IPS-20b (cell line): ENCODE measurements around the gene GALNT16.
A peak's percentile ranks its signal among the peaks of the same experiment; 100 is the strongest.
"Not testable (repeated sequence)": the region's sequence is repeated elsewhere in the genome, so short reads cannot be mapped to it uniquely, and the experiment has no call there.

Experiments
- H3K27ac ChIP-seq: one replicate; pipeline ENCODE4 v1.5.1; 2013; ENCODE audit warnings: low read length
- H3K27me3 ChIP-seq: 2 replicates; pipeline ENCODE4 v1.6.1; 2013; ENCODE audit warnings: mild to moderate bottlenecking, low read length, inconsistent platforms; ENCODE audit not compliant: insufficient read depth
- H3K36me3 ChIP-seq: 2 replicates; pipeline ENCODE4 v1.6.1; 2013; ENCODE audit warnings: low read depth, mild to moderate bottlenecking, inconsistent platforms, low read length, moderate library complexity; ENCODE audit not compliant: insufficient read depth
- H3K4me1 ChIP-seq: 2 replicates; pipeline ENCODE4 v1.6.1; 2013; ENCODE audit warnings: mild to moderate bottlenecking, control low read depth, inconsistent platforms, low read length, moderate library complexity; ENCODE audit not compliant: insufficient read depth
- H3K4me3 ChIP-seq: 2 replicates; pipeline ENCODE4 v1.5.1; 2013; ENCODE audit warnings: mild to moderate bottlenecking, low read length, inconsistent platforms
- H3K9ac ChIP-seq: 2 replicates; pipeline ENCODE4 v1.6.1; 2013; ENCODE audit warnings: low read depth, mild to moderate bottlenecking, inconsistent platforms, low read length, moderate library complexity
- H3K9me3 ChIP-seq: 2 replicates; pipeline ENCODE4 v1.6.1; 2013; ENCODE audit warnings: mild to moderate bottlenecking, low read depth, low read length, inconsistent platforms; ENCODE audit not compliant: insufficient read depth

The GALNT16 gene

DNA sequence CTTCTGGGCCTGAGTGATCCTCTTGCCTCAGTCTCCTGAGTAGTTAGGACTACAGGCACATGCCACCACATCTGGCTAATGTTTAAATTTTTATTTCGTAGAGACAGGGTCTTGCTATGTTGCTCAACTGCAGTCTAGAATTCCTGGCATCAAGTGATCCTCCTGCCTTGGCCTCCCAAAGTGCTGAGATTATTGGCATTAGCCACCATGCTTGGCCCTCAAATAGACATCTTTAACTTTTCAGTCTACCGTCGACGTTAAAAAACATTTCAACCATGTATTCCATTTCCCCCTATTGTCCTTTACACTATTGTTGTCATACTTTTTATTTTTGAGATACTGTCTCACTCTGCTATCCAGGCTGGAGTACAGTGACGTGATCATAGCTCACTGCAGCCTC, 115.8 kb downstream of the GALNT16 start:
- H3K27me3 ChIP-seq: no peaks in the 10 kb centered on the region
- no peak overlapping the region for H3K27ac ChIP-seq
- no peak overlapping the region for H3K9ac ChIP-seq
- H3K4me3 ChIP-seq: no peak overlapping the region
- no peaks in the 10 kb centered on the region for H3K4me1 ChIP-seq
- H3K9me3 ChIP-seq: no peaks in the 10 kb centered on the region
- H3K36me3 ChIP-seq: peaks cover 59% of the 10 kb centered on the region

DNA sequence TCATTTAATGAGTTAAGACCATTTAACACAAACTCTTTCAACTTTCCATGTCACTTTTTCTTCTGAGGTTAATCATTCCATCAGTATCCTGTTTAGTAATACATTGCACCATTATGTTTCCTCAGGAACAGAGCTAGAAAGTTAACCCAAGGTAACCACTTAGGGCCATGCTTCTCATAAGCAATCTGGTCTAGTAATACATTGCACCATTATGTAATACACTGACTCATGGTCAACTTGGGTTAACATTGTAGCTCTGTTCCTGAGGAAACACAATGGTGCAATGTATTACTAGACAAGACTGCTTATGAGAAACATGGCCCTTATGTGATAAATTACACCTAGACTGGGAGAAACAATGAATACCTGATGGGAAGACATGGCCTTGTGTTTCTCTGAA, 116.5 kb downstream of the GALNT16 start:
- Histone ChIP-seq H3K9ac (no peak overlapping the region), H3K27me3 (no peaks in the 10 kb centered on the region), H3K4me1 (no peaks in the 10 kb centered on the region), H3K27ac (no peak overlapping the region), H3K4me3 (no peak overlapping the region), H3K9me3 (no peaks in the 10 kb centered on the region), H3K36me3 (peaks cover 66% of the 10 kb centered on the region)

DNA sequence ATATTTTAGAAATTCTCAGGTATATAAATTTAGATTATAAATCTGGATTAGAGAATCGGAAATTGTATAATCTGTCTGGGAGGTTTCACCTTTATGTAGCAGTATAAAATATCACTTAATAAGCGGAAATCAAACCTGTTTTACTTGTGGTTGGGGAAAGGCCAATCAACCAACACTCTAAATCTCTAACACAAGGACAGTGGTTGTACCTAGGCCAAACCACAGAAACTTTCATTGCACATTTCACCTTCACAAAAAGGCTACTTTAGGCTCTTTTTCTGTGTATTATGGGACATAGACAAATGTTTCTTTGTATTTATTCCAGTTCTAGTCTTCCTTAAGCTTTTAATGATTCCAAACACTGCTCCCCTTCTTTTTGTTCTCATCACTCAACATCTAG, 118.3 kb downstream of the GALNT16 start:
- no peaks in the 10 kb centered on the region for H3K4me1 ChIP-seq
- no peaks in the 10 kb centered on the region for H3K9me3 ChIP-seq
- H3K27me3 ChIP-seq: no peaks in the 10 kb centered on the region
- H3K9ac ChIP-seq: no peak overlapping the region
- no peak overlapping the region for H3K27ac ChIP-seq
- H3K4me3 ChIP-seq: no peak overlapping the region
- H3K36me3 ChIP-seq: peaks cover 84% of the 10 kb centered on the region

DNA sequence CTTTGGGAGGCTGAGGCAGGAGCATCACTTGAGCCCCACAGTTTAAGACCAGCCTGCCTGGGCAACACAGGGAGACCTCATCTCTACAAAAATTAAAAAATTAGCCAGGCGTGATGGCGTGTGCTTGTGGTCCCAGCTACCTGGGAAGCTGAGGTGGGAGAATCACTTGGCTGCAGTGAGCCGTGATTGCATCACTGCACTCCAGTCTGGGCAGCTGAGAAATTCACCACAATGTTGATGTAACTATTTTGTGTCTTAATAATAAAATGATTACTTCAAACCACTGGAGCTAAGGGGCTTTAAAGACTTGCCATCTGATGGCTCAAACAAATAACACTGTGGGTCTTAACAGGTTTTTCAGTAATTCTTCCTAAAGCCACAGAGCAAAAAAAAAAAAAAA, 127.4 kb downstream of the GALNT16 start:
- no peak overlapping the region for H3K27ac ChIP-seq
- H3K9me3 ChIP-seq: no peaks in the 10 kb centered on the region
- H3K4me1 ChIP-seq: peaks cover 2% of the 10 kb centered on the region; the same call in 1 of the 2 replicates
- H3K4me3 ChIP-seq: no peak overlapping the region
- no peak overlapping the region for H3K9ac ChIP-seq
- H3K36me3 ChIP-seq: peaks cover 93% of the 10 kb centered on the region
- no peaks in the 10 kb centered on the region for H3K27me3 ChIP-seq

DNA sequence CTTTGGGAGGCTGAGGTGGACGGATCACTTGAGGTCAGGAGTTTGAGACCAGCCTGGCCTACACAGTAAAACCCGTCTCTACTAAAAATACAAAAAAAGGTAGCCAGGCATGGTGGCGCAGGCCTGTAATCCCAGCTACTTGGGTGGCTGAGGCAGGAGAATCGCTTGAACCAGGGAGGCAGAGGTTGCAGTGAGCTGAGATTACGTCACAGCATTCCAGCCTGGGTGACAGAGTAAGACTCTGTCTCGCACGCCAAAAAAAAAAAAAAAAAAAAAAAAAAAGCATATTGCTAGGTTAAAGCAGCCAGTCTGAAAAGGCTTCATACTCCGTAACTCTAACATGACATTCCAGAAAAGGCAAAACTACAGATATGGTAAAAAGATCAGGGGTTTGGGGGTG, 131.4 kb downstream of the GALNT16 start:
- peaks cover 92% of the 10 kb centered on the region for H3K36me3 ChIP-seq
- not testable (repeated sequence) for H3K9me3 ChIP-seq, H3K9ac ChIP-seq, H3K27ac ChIP-seq, H3K27me3 ChIP-seq, H3K4me1 ChIP-seq, H3K4me3 ChIP-seq

DNA sequence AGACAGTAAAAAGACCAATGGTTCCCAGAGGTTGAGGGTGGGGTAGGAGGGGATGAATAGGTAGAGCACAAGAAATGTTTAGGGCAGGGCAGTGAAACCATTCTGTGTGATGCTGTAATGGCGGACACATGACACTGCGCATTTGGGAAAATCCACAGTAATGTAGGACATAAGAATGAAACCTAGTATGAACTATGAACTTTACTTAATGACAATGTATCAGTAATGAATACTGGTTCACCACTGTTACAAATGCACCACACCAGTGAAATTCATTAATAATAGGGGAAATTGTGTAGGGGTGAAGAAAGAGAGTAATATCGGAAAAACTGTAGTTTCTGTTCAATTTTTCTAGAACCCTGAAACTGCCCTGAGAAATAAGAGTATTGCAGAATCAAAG, 132.5 kb downstream of the GALNT16 start:
- peaks cover 3% of the 10 kb centered on the region; the same call in 1 of the 2 replicates for H3K4me1 ChIP-seq
- H3K36me3 ChIP-seq: peaks cover 85% of the 10 kb centered on the region

DNA sequence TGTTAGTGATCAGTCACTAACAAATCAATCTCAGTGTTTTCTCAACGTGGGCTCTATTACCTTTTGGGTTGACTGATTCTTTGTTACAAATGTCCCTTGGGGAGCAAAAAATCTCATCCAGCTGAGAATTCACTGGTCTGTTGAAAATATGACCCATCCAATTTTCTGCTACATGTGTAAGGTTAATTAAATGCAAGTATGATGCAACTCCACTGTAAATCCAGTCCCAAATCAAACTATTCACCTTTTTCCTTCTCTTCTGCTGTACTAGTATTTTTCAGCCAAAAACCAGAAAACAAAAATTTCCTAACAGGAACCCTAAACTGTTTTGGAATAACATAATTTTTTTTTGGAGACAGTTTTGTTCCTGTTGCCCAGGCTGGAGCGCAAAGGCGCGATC, 136.0 kb downstream of the GALNT16 start:
- H3K27me3 ChIP-seq: no peaks in the 10 kb centered on the region
- H3K4me1 ChIP-seq: peaks cover 6% of the 10 kb centered on the region; the same call in 1 of the 2 replicates
- peaks cover 57% of the 10 kb centered on the region for H3K36me3 ChIP-seq
- no peak overlapping the region for H3K4me3 ChIP-seq
- H3K9ac ChIP-seq: no peak overlapping the region
- H3K27ac ChIP-seq: no peak overlapping the region
- H3K9me3 ChIP-seq: no peaks in the 10 kb centered on the region

More for the DNA sequence above, 132.5 kb downstream of the GALNT16 start:
- Histone ChIP-seq H3K27ac (no peak overlapping the region), H3K9ac (no peak overlapping the region), H3K9me3 (no peaks in the 10 kb centered on the region), H3K4me3 (no peak overlapping the region), H3K27me3 (no peaks in the 10 kb centered on the region)

DNA sequence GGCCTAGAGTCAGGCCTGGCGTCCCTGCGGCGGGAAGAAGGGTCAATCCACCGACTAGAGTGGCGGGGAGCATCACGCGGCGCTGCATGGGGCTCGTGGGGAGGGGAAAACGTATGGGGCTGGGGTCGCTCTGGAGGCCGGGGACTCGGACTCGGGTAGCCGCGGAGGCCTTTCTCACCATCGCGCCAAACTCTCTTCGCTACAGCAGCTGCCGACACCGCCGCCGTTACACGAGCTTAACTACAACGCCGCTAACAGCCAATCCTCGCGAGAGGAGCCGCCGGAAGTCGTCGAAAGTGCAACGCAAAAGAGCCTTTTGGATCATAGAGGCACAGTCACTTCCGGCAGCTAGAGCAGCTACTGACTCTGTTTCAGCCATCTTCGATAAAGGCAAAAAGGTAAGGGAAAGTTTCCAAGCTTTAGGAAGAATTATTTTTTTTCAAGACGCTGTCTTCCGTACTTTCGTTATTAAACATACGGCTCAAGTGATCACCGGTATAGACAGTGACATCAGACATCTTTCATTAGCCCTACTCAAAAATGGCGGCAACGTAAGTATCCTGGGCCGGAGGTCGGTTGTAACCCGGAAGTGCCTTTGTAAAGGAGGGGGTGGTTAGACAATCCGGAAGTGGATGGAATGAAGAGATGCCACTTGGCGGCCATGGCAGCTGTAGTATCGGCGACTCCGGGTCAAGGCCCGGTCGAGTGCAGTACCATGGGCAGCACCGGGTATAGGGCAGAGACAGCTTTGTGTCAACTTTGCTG, 138.3 kb downstream of the GALNT16 start, which contains the start of the genes ERH and SLC39A9:
Gene ERH, minus strand, starts transcription at position 247 of the 765 bp plus-strand sequence. Its CDS starts 66 bp downstream, at position 181.
Gene SLC39A9, plus strand, starts transcription at position 640 of the 765 bp plus-strand sequence. CDS start 678 bp downstream, outside the sequence.
- peak within 1 kb of the TSS; percentile 71 for H3K27ac ChIP-seq
- H3K4me3 ChIP-seq: peak within 1 kb of the TSS; percentile 95
- H3K4me1 ChIP-seq: 0 out of 2 replicates have a peak, but pooled peaks cover 3% of the 10 kb centered on the region
- H3K9ac ChIP-seq: peak within 1 kb of the TSS; percentile 98
- no peaks in the 10 kb centered on the region for H3K9me3 ChIP-seq
- H3K36me3 ChIP-seq: peaks cover 34% of the 10 kb centered on the region
- no peaks in the 10 kb centered on the region for H3K27me3 ChIP-seq

DNA sequence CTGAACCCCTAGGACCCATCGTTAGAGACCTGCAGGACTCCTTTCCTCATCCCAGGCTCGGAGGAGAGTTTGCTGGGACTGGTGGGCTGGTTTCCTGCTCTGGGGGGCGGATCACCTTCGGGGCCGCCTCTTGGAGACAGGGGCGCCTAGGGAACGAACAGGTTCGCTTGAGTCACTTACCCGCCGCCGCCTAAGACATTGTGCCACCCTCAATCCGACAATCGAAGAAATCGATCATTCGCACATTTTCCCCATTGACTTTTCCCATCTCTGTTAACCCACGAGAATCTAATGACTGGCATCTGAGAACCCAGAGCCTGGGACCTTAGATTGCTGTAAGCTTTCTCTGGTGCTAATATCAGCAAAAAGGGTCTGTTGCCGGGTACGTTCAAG, 138.9 kb downstream of the GALNT16 start:
- Histone ChIP-seq H3K4me1 (0 out of 2 replicates have a peak, but pooled peaks cover 3% of the 10 kb centered on the region), H3K27ac (peak overlapping the region; percentile 71), H3K9me3 (no peaks in the 10 kb centered on the region), H3K9ac (peak overlapping the region; percentile 98), H3K27me3 (no peaks in the 10 kb centered on the region), H3K36me3 (peaks cover 28% of the 10 kb centered on the region), H3K4me3 (peak overlapping the region; percentile 95)

DNA sequence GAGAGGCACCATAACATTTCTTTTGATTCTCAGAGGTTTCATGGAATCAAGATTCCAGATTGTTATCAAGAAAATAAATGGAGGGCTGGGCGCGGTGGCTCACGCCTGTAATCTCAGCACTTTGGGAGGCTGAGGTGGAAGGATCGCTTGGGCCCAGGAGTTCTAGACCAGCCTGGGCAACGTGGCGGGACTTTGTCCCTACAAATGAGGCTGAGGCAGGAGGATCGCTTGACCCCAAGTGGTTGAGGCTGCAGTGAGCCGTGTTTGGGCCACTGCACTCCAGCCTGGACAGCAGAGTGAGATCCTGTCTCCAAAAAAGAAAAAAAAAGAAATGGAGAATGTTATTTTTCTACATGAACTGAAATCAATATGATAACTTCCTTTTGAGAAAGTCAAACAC, 139.8 kb downstream of the GALNT16 start:
- H3K27ac ChIP-seq: no peak overlapping the region
- peak overlapping the region; percentile 98; the same call in 1 of the 2 replicates for H3K9ac ChIP-seq
- H3K27me3 ChIP-seq: no peaks in the 10 kb centered on the region
- no peaks in the 10 kb centered on the region for H3K9me3 ChIP-seq
- H3K36me3 ChIP-seq: peaks cover 19% of the 10 kb centered on the region
- H3K4me3 ChIP-seq: peak overlapping the region; percentile 95
- 0 out of 2 replicates have a peak, but pooled peaks cover 3% of the 10 kb centered on the region for H3K4me1 ChIP-seq

DNA sequence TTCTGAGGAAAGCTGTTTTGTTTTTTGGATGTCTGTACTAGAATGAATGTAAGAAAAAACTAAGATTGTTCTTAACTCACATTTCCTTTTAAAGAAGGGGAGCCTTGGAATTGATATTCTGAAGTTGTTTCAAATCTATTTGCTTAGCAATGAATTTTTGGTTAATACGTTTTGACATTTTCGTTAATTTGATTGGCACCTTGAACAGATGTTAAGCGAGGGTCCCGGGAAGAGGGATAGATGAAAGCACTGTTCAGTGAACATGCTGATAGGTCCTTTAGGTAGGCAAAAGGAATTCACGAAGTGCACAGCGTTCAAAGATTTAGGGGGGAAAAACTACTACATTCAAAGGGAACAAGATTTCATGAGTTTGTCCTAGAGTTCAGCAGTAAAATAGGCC, 140.2 kb downstream of the GALNT16 start:
- H3K4me1 ChIP-seq: 0 out of 2 replicates have a peak, but pooled peaks cover 3% of the 10 kb centered on the region

DNA sequence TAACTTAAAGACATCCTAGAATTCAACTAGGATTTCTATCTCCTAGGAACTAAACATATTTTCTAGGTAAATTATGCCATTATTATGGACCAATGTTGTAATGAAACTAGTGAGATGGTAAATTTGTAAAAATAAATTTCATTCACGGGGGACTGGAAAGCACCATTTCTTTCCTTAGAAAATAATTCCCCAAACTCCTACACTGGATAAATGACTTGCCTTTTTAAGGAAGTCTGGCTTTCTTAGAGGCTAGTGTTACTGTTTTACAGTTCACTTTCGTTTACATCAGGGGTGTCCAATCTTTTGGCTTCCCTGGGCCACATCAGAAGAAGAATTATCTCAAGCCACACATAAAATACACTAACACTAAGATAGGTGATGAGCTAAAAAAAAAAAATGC, 141.9 kb downstream of the GALNT16 start:
- H3K9ac ChIP-seq: no peak overlapping the region
- H3K4me1 ChIP-seq: 0 out of 2 replicates have a peak, but pooled peaks cover 3% of the 10 kb centered on the region
- H3K4me3 ChIP-seq: 0 out of 2 replicates have a peak overlapping the region, but pooled peaks have one; percentile 95
- H3K27ac ChIP-seq: no peak overlapping the region
- H3K9me3 ChIP-seq: no peaks in the 10 kb centered on the region
- no peaks in the 10 kb centered on the region for H3K27me3 ChIP-seq
- no peaks in the 10 kb centered on the region for H3K36me3 ChIP-seq

More for the DNA sequence above, 140.2 kb downstream of the GALNT16 start:
- Histone ChIP-seq H3K9me3 (no peaks in the 10 kb centered on the region), H3K9ac (peak overlapping the region; percentile 98; the same call in 1 of the 2 replicates), H3K4me3 (peak overlapping the region; percentile 95), H3K27ac (no peak overlapping the region), H3K27me3 (no peaks in the 10 kb centered on the region), H3K36me3 (peaks cover 15% of the 10 kb centered on the region)
